Neural progenitor cell (in vitro differentiated cells): ENCODE data around the gene MFN1.

Experiments
- CTCF ChIP-seq: fragments of 200-600 bp; sonication (generic); IDR thresholded peaks from 2 replicates; pipeline ENCODE4 v1.5.1; 2017; ENCODE audit warnings: antibody characterized with exemption, mild to moderate bottlenecking
- EZH2 ChIP-seq: fragments of 200-600 bp; sonication (generic); IDR thresholded peaks from 2 replicates; pipeline ENCODE4 v1.6.1; 2017; ENCODE audit warnings: antibody characterized with exemption, mild to moderate bottlenecking, moderate library complexity

DNA sequence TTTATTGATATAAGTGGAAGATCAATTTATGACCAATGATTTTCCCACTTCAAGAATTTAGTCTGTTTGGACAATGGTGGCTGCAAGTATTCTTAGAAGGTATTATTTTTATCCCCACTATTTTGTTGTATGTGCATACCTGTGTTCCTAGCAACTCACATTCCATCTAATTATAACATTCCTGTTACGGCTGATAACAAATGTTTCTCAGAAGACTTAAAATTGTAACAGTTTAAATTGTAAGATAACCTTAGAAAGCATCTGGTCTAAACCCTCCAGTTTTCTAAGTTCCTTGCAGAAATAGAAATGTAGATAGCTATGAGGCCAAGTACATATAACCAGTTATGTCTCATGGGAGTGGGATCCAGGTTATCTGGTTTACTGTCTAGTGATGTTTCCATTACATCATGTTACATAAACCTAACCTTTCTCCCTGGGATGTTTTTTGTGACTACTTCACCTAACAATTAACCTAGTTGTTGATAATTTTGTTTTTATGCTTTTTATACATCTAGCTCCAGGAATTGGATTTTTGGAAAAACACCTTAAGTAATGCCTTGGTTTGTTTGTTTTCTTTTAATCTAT, 11.1 kb upstream of the MFN1 start:
- TF ChIP-seq CTCF: no peak
- TF ChIP-seq EZH2: no peak
